GM12872 (cell line): ENCODE results near the gene SRMS.

ENCODE experiments used
- TF ChIP-seq, protein P1 (sequence below): IDR thresholded peaks from 3 replicates; pipeline ENCODE4 v1.5.1; 2011; ENCODE audit warnings: low read depth, mild to moderate bottlenecking, low read length, moderate library complexity; ENCODE audit not compliant: insufficient read depth

Gene SRMS

DNA sequence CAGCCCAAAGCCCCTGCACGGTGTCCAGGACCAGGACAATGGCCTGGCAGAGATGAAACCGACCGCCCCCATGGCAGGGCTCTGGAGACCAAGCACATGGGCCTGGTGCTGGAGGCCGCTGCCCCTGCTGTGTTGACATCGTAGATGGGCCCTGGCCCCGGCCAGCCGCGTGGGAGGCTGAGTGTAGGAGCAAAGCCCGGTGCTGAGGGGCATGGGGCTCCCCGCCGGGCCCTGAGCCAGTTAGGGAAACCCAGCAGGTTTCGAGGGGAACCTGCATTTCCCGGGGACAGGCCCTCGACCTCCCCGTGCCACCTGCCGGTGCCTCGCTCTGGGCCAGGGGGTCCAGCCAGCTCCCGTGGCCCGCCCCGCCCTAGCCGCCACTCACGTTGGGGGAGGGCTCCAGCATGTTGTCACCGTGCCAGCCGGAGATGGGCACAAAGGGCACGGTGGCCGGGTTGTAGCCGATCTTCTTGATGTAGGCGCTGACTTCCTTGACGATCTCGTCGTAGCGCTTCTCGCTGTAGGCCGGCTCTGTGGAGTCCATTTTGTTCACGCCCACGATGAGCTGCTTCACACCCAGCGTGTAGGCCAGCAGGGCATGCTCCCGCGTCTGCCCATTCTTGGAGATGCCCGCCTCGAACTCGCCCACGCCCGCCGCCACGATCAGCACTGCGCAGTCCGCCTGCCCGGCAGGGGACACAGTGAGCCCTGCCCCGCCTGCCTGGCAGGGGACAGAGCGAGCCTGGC lies 53.0 kb downstream of the SRMS start:
- TF ChIP-seq, protein P1, sequence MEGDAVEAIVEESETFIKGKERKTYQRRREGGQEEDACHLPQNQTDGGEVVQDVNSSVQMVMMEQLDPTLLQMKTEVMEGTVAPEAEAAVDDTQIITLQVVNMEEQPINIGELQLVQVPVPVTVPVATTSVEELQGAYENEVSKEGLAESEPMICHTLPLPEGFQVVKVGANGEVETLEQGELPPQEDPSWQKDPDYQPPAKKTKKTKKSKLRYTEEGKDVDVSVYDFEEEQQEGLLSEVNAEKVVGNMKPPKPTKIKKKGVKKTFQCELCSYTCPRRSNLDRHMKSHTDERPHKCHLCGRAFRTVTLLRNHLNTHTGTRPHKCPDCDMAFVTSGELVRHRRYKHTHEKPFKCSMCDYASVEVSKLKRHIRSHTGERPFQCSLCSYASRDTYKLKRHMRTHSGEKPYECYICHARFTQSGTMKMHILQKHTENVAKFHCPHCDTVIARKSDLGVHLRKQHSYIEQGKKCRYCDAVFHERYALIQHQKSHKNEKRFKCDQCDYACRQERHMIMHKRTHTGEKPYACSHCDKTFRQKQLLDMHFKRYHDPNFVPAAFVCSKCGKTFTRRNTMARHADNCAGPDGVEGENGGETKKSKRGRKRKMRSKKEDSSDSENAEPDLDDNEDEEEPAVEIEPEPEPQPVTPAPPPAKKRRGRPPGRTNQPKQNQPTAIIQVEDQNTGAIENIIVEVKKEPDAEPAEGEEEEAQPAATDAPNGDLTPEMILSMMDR = no peak

- TF ChIP-seq, protein P1 = no peak
Observed at GRCh38 chr20:63494084-63494419, 53.5 kb downstream of the SRMS start.

GRCh38 chr20:63493563-63494020 lies 54.0 kb downstream of the SRMS start:
- TF ChIP-seq, protein P1 = no peak

GRCh38 chr20:63492982-63493381 lies 54.6 kb downstream of the SRMS start:
- TF ChIP-seq, protein P1 = no peak

DNA sequence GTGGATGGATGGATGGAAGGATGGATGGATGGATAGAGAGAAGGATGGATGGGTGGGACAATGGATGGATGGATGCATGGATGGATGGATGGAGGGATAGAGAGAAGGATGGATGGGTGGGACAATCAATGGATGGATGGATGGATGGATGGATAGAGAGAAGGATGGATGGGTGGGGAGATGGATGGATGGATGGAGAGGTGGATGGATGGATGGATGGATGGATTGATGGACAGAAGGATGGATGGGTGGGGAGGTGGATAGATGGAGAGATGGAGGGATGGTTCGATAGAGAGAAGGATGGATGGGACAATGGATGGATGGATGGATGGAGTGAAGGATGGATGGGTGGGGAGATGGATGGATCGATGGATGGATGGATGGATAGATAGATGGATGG lies 55.0 kb downstream of the SRMS start:
- TF ChIP-seq, protein P1 = no peak

DNA sequence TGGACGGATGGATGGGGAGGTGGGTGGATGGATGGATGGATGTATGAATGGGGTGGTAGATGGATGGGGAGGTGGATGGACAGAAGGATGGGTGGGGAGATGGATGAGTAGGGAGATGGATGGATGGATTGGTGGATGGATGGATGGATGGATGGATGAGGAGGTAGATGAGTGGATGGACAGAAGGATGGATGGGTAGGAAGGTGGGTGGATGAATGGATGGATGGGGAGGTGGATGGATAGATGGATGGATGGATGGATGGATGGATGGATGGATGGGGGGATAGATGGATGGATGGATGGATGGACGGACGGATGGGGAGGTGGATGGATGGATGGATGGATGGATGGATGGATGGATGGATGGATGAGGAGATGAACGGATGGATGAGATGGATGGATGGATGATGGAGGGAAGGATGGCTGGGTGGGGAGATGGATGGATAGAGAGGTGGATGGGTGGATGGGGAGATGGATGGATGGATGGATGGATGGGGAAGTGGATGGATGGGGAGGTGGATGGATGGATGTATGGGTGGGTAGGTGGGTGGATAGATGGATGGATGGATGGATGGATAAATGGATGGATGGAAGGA lies 55.8 kb downstream of the SRMS start:
- TF ChIP-seq, protein P1 = no peak

GRCh38 chr20:63491078-63491477 lies 56.5 kb downstream of the SRMS start:
- TF ChIP-seq, protein P1 = no peak
